HG03442 (cell line): ENCODE measurements around the gene CACNA1F.
"Not testable (repeated sequence)": the region's sequence is repeated elsewhere in the genome, so short reads cannot be mapped to it uniquely, and the experiment has no call there.

Experiments used
- ATAC-seq: cut with Tn5 transposase; IDR thresholded peaks from one replicate; pipeline ENCODE4 v1.9.1; 2021; ENCODE audit warnings: mild to moderate bottlenecking, moderate library complexity; ENCODE audit not compliant: unreplicated experiment

The CACNA1F gene

GRCh38 chrX:49177873-49178480 is 55.2 kb downstream of the CACNA1F start:
- ATAC-seq: no peak

- ATAC-seq: no peak
Measured at GRCh38 chrX:49177338-49177833, 55.8 kb downstream of the CACNA1F start.

GRCh38 chrX:49176421-49177326 is 56.5 kb downstream of the CACNA1F start:
- ATAC-seq: no peak

GRCh38 chrX:49175435-49176274 is 57.5 kb downstream of the CACNA1F start:
- ATAC-seq: no peak

GRCh38 chrX:49174723-49175122 is 58.4 kb downstream of the CACNA1F start:
- ATAC-seq: no peak

- not testable (repeated sequence) for ATAC-seq
Measured at GRCh38 chrX:49173544-49173943, 59.6 kb downstream of the CACNA1F start.

GRCh38 chrX:49172280-49172780 is 60.8 kb downstream of the CACNA1F start:
- ATAC-seq: peak; percentile 65

GRCh38 chrX:49171752-49172279 is 61.3 kb downstream of the CACNA1F start, which contains the start of gene PLP2:
TSS of gene PLP2 (plus strand) at chrX:49171898. CDS start at chrX:49172001, 103 bp downstream.
- ATAC-seq: peak; percentile 32

GRCh38 chrX:49167740-49168108 is 65.4 kb downstream of the CACNA1F start:
- ATAC-seq: no peak

GRCh38 chrX:49166914-49167739 is 66.0 kb downstream of the CACNA1F start:
- peak; percentile 24 for ATAC-seq

GRCh38 chrX:49165901-49166881 is 66.9 kb downstream of the CACNA1F start:
- ATAC-seq: peak; percentile 41

- no peak for ATAC-seq
Measured at GRCh38 chrX:49164589-49165360, 68.4 kb downstream of the CACNA1F start.

GRCh38 chrX:49163555-49164419 is 69.4 kb downstream of the CACNA1F start:
- peak; percentile 49 for ATAC-seq

GRCh38 chrX:49162620-49163019 is 70.5 kb downstream of the CACNA1F start, which contains the start of gene MAGIX:
TSS of gene MAGIX (plus strand) at chrX:49162758. CDS start at chrX:49162890, 132 bp downstream.
- no peak for ATAC-seq

GRCh38 chrX:49161632-49162031 is 71.5 kb downstream of the CACNA1F start:
- ATAC-seq: no peak

GRCh38 chrX:49160908-49161307 is 72.2 kb downstream of the CACNA1F start:
- no peak for ATAC-seq

- ATAC-seq: no peak
Measured at GRCh38 chrX:49157194-49157593, 75.9 kb downstream of the CACNA1F start.
